Stimulated activated CD8-positive, alpha-beta memory T cell treated with anti-CD3 and anti-CD28 coated beads, Interleukin-15, amount 100 ng/mL, for 1 hour (primary cell): ENCODE measurements around the gene SPG21.

Source experiments
- DNase-seq: peaks from one replicate; pipeline ENCODE4 v3.0.0-alpha.2; 2020; ENCODE audit warnings: low read depth

SPG21 gene

GRCh38 chr15:64938192-64938591 lies 51.5 kb downstream of the SPG21 start:
- no peak for DNase-seq

- no peak for DNase-seq
Observed at GRCh38 chr15:64934023-64934422, 55.7 kb downstream of the SPG21 start.

- no peak for DNase-seq
Observed at GRCh38 chr15:64931381-64931780, 58.3 kb downstream of the SPG21 start.

- no peak for DNase-seq
Observed at GRCh38 chr15:64930778-64931371, 58.8 kb downstream of the SPG21 start.

GRCh38 chr15:64930019-64930652 lies 59.6 kb downstream of the SPG21 start:
- no peak for DNase-seq

GRCh38 chr15:64928626-64929220 lies 61.0 kb downstream of the SPG21 start:
- DNase-seq: no peak

GRCh38 chr15:64926661-64927060 lies 63.1 kb downstream of the SPG21 start:
- DNase-seq: no peak

GRCh38 chr15:64925335-64926330 lies 64.1 kb downstream of the SPG21 start:
- no peak for DNase-seq

GRCh38 chr15:64923546-64923945 lies 66.2 kb downstream of the SPG21 start:
- no peak for DNase-seq

GRCh38 chr15:64921711-64922110 lies 68.0 kb downstream of the SPG21 start:
- no peak for DNase-seq

GRCh38 chr15:64919721-64920120 lies 70.0 kb downstream of the SPG21 start:
- no peak for DNase-seq

- DNase-seq: no peak
Observed at GRCh38 chr15:64917211-64917610, 72.5 kb downstream of the SPG21 start.

GRCh38 chr15:64916365-64916764 lies 73.3 kb downstream of the SPG21 start:
- no peak for DNase-seq

- no peak for DNase-seq
Observed at GRCh38 chr15:64915518-64916227, 74.0 kb downstream of the SPG21 start.
